ENCODE data around the gene KIF18B. TPM values are rescaled to one million over a fixed set of nuclear protein-coding genes. Genes with fewer than 3 reads are reported as not detected.

KIF18B gene
- total RNA-seq, 4 donors from 2014 or later: 0.30 to 0.66 TPM; not detected in 2

- H3K4me1 ChIP-seq: no peaks in the 10 kb centered on the region
- H3K4me3 ChIP-seq: no peak overlapping the region
- H3K36me3 ChIP-seq: peaks cover 0 to 96% (median 23%) of the 10 kb centered on the region in 3 donors
- no peaks in the 10 kb centered on the region for H3K27me3 ChIP-seq
- WGBS, 2 donors: 87 to 91% methylated on average over 6 of the region's 6 CpGs
- H3K9me3 ChIP-seq: no peaks in the 10 kb centered on the region
- TF ChIP-seq POLR2A (IDR thresholded peaks at IDR 0.05): no peak
- no peak for TF ChIP-seq CTCF (IDR thresholded peaks at IDR 0.05)
- TF ChIP-seq EP300 (IDR thresholded peaks at IDR 0.05): no peak
- DNase-seq (ENCODE audit: low spot score in 2 of 2): no peak
- H3K27ac ChIP-seq: no peak overlapping the region
Observed at GRCh38 chr17:44875761-44876160, 71.8 kb downstream of the KIF18B start.

Small RNA genes lying within 50 kb of the gene (small RNA-seq; reads per million reads assigned to genes)
- gene AC015936.2 (not detected), gene CCDC103 (not detected), gene MIR6783 (not detected), gene RN7SL405P (not detected)

Other genes with a start within 250 kb of the KIF18B start
- gene DBF4B, start 239.1 kb downstream of the KIF18B start, total RNA-seq: 10 to 100 TPM in 1 of 4 donors, 1 to 10 TPM in 3; 6.0 to 19.0 (median 6.2) TPM
- gene ADAM11, start 188.8 kb downstream of the KIF18B start, total RNA-seq: 1 to 10 TPM in 2 of 4 donors, under 1 TPM in 2; 0.42 to 3.9 (median 1.6) TPM
- 10 to 100 TPM in 1 of 4 donors, 1 to 10 TPM in 3; 3.1 to 18.6 (median 9.0) TPM for gene GJC1, start 117.5 kb downstream of the KIF18B start, total RNA-seq
- 10 to 100 TPM in 1 of 4 donors, 1 to 10 TPM in 2, not detected in 1; 2.3 to 10.3 (median 6.5) TPM for gene HIGD1B, start 99.9 kb downstream of the KIF18B start, total RNA-seq
- 100 to 1,000 TPM in 1 of 4 donors, 10 to 100 TPM in 3; 48.9 to 137 (median 57.0) TPM for gene EFTUD2, start 48.3 kb downstream of the KIF18B start, total RNA-seq
- gene GFAP, start 32.3 kb downstream of the KIF18B start, total RNA-seq: 10 to 100 TPM in 1 of 4 donors, 1 to 10 TPM in 3; 1.6 to 37.2 (median 7.3) TPM
- gene C1QL1, start 20.5 kb upstream of the KIF18B start, total RNA-seq: 10 to 100 TPM in 3 of 4 donors, 1 to 10 TPM in 1; 9.8 to 25.5 (median 21.2) TPM
- gene DCAKD, start 103.9 kb upstream of the KIF18B start, total RNA-seq: 10 to 100 TPM; 47.7 to 53.2 (median 49.5) TPM
- gene NMT1, start 113.5 kb upstream of the KIF18B start, total RNA-seq: 10 to 100 TPM; 63.2 to 97.9 (median 80.1) TPM
- gene PLCD3, start 184.7 kb upstream of the KIF18B start, total RNA-seq: 100 to 1,000 TPM in 1 of 4 donors, 10 to 100 TPM in 3; 45.7 to 103 (median 69.3) TPM
- gene ACBD4, start 187.9 kb upstream of the KIF18B start, total RNA-seq: 10 to 100 TPM; 25.9 to 41.9 (median 28.2) TPM
- gene HEXIM1, start 200.7 kb upstream of the KIF18B start, total RNA-seq: 10 to 100 TPM; 22.2 to 35.2 (median 29.7) TPM
- gene HEXIM2, start 214.1 kb upstream of the KIF18B start, total RNA-seq: 10 to 100 TPM in 2 of 4 donors, 1 to 10 TPM in 2; 6.6 to 17.5 (median 11.7) TPM

All from tibial nerve (tissue), 4 donors.